Progenitor cell of endocrine pancreas (in vitro differentiated cells): Measurements from ENCODE around the gene NTN1. TPM values are rescaled to one million over a fixed set of nuclear protein-coding genes. Genes with fewer than 3 reads are reported as not detected.
A peak's percentile ranks its signal among the peaks of the same experiment; 100 is the strongest.

ENCODE experiments used
- DNase-seq: peaks from one replicate; pipeline ENCODE4 v3.0.0; 2021; ENCODE audit warnings: low spot score; ENCODE audit not compliant: unreplicated experiment
- H3K27ac Mint-ChIP-seq: 2 replicates; pipeline ENCODE4 v1.8.0; 2021; ENCODE audit warnings: mild to moderate bottlenecking, moderate library complexity, mixed read lengths
- H3K27me3 Mint-ChIP-seq: 2 replicates; pipeline ENCODE4 v1.8.0; 2021; ENCODE audit warnings: mixed read lengths
- H3K36me3 Mint-ChIP-seq: 2 replicates; pipeline ENCODE4 v1.8.0; 2022; ENCODE audit warnings: mixed read lengths; ENCODE audit not compliant: insufficient read depth
- H3K4me1 Mint-ChIP-seq: 2 replicates; pipeline ENCODE4 v1.8.0; 2021; ENCODE audit warnings: low read depth, mixed read lengths
- H3K4me3 Mint-ChIP-seq: 2 replicates; pipeline ENCODE4 v1.8.0; 2021; ENCODE audit warnings: low read depth, mild to moderate bottlenecking, moderate library complexity, mixed read lengths
- H3K9me3 Mint-ChIP-seq: 2 replicates; pipeline ENCODE4 v1.8.0; 2021; ENCODE audit warnings: low read depth, mixed read lengths
- CTCF ChIP-seq: fragments of 200-600 bp; sonication (generic); IDR thresholded peaks from one replicate; pipeline ENCODE4 v1.5.0; 2021; ENCODE audit warnings: antibody characterized with exemption, mild to moderate bottlenecking; ENCODE audit not compliant: unreplicated experiment
- total RNA-seq: library from RNA; stranded (reverse); gene quantifications from 2 replicates; pipeline ENCODE4 v1.2.1, GENCODE V29; 2021

Gene NTN1
- total RNA-seq, 1 donor from 2014 or later = 4.4 TPM

DNA sequence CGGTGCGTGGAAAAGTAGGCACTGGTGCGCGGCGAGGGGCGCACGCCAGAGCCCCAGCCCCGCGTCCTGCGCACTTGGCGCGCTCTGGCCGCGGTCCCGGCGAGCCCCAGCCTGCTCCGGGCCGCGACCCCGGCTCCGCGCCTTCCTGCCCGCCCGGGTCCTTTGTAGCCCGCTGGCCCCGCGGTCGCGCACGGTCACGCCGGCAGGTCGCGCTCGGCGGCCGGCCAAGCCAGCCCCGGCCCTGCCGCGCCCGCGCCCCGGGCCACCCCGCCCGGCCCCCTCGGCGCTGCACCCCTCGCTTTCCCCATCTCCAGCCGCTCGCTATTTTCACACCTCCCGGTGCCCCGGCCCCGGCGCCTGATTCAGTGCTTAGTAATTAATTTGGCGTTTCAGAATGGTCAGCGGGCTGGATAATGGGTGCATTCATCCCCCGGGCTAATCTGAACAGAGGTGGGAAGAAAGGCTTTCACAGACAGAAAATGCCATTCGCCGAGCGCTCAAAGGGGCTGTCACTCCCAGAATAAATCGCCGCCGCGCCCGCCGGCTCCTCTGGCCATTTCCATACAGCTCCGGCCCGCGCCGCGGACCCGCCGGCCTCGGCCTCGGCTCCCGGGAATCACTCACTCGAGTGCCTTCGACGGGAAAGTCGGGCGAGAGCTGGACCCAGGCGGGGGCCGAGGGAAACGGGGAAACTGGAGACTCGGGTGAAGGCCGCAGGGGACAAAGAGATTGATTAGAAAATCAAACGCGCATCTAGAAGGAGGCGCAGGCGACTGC lies 17.8 kb upstream of the NTN1 start:
- Mint-ChIP-seq H3K9me3 (no peaks in the 10 kb centered on the region), H3K4me3 (peak overlapping the region; percentile 71), H3K36me3 (no peaks in the 10 kb centered on the region), H3K27ac (no peak overlapping the region), H3K27me3 (peaks cover 78% of the 10 kb centered on the region), H3K4me1 (peaks cover 7% of the 10 kb centered on the region)
- TF ChIP-seq CTCF = no peak
- DNase-seq = peak; percentile 22

DNA sequence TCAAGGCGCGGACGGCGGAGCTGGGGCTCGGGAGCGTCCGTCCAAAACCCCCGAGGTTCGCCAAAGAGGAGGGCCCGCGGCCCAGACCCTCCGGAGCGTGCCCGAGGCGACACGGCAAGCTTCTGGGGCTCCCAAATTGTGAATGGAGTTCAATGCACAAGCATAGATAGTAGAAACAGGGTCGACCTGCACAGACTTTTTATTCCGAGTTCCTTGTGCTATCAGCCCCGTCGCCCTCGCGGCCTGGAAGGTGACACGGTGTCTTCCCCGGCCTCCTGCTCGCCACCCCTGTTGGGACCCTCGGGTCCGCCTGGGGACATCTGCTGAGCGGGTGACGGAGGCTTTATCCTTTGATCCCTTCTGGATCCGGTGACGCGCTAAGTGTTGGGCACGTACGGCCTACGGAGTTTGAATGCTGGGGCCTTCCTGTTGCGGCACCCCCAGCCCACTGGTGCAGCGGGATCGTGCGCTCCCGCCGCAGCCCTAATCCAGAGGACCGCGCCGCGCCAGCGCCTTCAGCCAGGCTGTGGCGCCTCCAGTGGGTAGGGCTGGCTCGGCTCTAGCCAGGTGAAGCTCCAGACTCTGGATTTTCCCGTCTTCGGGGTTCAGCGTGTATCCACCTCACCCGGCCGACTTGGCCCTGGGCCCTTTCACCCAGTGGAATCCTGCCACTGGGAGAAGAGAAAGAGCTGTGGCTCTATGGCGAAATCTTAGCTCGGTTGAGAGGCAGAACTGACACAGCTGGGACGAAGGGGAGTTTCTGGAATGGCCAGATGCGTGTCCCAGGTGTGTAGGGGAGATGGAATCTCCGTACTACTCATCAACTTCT lies 17.0 kb upstream of the NTN1 start:
- Mint-ChIP-seq H3K4me1 (peaks cover 7% of the 10 kb centered on the region), H3K27ac (no peak overlapping the region), H3K36me3 (no peaks in the 10 kb centered on the region), H3K9me3 (no peaks in the 10 kb centered on the region), H3K4me3 (peak overlapping the region; percentile 71), H3K27me3 (peaks cover 80% of the 10 kb centered on the region)
- no peak for DNase-seq
- peak; percentile 51 for TF ChIP-seq CTCF

DNA sequence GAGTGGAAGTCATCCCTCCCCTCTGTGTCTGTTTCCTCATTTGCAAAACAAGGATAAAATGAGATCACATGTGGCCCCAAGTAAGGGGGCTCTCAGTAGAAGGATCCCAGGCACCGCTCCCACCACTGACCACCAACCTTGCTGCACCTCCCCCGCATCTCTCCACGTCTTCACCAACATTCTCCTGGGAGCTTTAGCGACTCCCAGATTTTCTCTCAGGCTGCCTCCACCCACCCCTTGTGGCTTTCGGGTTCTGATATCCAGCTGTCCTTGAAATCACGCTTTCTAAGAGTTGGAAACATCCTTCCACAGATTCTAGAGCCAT lies 16.4 kb upstream of the NTN1 start:
- no peaks in the 10 kb centered on the region for H3K36me3 Mint-ChIP-seq
- no peaks in the 10 kb centered on the region for H3K9me3 Mint-ChIP-seq
- peaks cover 85% of the 10 kb centered on the region for H3K27me3 Mint-ChIP-seq
- H3K27ac Mint-ChIP-seq = no peak overlapping the region
- no peak for TF ChIP-seq CTCF
- H3K4me1 Mint-ChIP-seq = peaks cover 7% of the 10 kb centered on the region
- no peak for DNase-seq
- no peak overlapping the region for H3K4me3 Mint-ChIP-seq

GRCh38 chr17:9006175-9006767 lies 15.0 kb upstream of the NTN1 start:
- peaks cover 89% of the 10 kb centered on the region for H3K27me3 Mint-ChIP-seq
- DNase-seq = no peak
- no peak for TF ChIP-seq CTCF
- peaks cover 7% of the 10 kb centered on the region for H3K4me1 Mint-ChIP-seq
- H3K4me3 Mint-ChIP-seq = no peak overlapping the region
- peaks cover 1% of the 10 kb centered on the region for H3K9me3 Mint-ChIP-seq
- H3K36me3 Mint-ChIP-seq = no peaks in the 10 kb centered on the region
- H3K27ac Mint-ChIP-seq = no peak overlapping the region

DNA sequence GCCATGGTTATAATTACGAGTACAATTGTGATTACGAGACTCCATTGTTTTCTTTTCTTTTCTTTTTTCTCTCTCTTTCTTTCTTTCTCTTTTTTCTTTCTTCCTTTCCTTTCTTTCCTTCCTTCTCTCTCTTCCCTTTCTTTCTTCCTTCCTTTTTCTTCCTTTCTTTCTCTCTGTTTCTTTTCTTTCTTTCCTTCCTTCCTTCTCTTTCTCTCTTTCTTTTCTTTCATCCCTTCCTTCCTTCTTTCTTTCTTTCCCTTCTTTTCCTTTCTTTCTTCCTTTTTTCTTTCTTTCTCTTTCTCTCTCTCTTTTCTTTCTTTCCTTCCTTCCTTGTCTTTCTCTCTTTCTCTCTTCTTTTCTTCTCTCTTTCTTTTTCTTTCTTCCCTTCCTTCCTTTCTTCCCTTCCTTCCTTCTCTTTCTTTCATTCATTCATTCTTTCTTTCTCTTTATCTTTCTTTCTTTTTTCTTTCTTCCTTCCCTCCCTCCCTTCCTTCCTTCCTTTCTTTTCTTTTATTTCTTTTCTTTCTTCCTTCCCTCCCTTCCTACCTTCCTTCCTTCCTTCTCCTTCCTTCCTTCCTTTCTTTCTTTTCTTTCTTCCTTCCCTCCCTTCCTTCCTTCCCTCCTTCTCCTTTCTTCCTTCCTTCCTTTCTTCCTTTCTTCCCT lies 14.1 kb upstream of the NTN1 start:
- peaks cover 3% of the 10 kb centered on the region for H3K9me3 Mint-ChIP-seq
- no peak overlapping the region for H3K4me3 Mint-ChIP-seq
- peaks cover 88% of the 10 kb centered on the region for H3K27me3 Mint-ChIP-seq
- peaks cover 3% of the 10 kb centered on the region for H3K4me1 Mint-ChIP-seq
- no peak for DNase-seq
- TF ChIP-seq CTCF = no peak
- H3K36me3 Mint-ChIP-seq = no peaks in the 10 kb centered on the region
- H3K27ac Mint-ChIP-seq = no peak overlapping the region
